ENCODE data around the gene DTNA. TPM values are rescaled to one million over a fixed set of nuclear protein-coding genes. Genes with fewer than 3 reads are reported as not detected.
"Not testable (repeated sequence)": the region's sequence is repeated elsewhere in the genome, so short reads cannot be mapped to it uniquely, and the experiment has no call there.

Gene DTNA
- total and polyA plus RNA-seq, 2 of the 8 experiments (the other 6 are each of a cell fraction or from before 2014, with no cell fraction given): 30.2 to 32.7 TPM

DNA sequence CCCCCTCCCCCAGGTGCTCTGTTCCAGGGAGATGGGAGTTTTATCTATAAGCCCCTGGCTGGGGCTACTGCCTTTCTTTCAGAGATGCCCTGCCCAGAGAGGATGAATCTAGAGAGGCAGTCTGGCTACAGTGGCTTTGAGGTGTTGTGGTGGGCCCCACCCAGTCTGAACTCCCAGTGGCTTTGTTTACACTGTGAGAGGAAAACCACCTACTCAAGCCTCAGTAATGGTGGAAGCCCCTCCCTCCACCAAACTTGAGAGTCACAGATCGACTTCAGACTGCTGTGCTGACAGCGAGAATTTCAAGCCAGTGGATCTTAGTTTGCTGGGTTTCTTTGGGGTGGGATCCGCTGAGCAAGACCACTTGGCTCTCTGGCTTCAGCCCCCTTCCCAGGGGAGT is 20.3 kb upstream of the DTNA start:
- whole genome bisulfite sequencing, 2 experiments (ENCODE audit: extremely low coverage in 1 of 2, insufficient coverage in 1 of 2, insufficient read length in 1 of 2, insufficient replicate concordance in 2 of 2, low coverage in 1 of 2, low lambda C conversion rate in 2 of 2, missing lambda C conversion rate in 1 of 2): 100% methylated on average over 3 of the region's 3 CpGs; no CpG with 5 or more reads in 1 of the 2 experiments
- H3K36me3 ChIP-seq (ENCODE audit: control insufficient read depth in 2 of 4, insufficient read depth in 4 of 4, low read length in 3 of 4); H3K23ac ChIP-seq (ENCODE audit: insufficient read length); H4K20me1 ChIP-seq (replicated peaks in 1 of 2; ENCODE audit: control insufficient read depth in 1 of 2, insufficient read depth in 2 of 2, low read length in 2 of 2); H3K79me1 ChIP-seq (ENCODE audit: low read depth, low read length); FAIRE-seq; H3K4me3 ChIP-seq (ENCODE audit: extremely low read depth in 1 of 4, insufficient read depth in 2 of 4, low read depth in 3 of 4, low read length in 4 of 4); H4K8ac ChIP-seq (ENCODE audit: extremely low read depth, insufficient read depth, low read length); H2BK15ac ChIP-seq (ENCODE audit: low read length); H3K4me1 ChIP-seq (replicated peaks in 1 of 4; ENCODE audit: control insufficient read depth in 3 of 4, insufficient read depth in 4 of 4, low read length in 3 of 4); H3K27ac ChIP-seq (ENCODE audit: low read depth, low read length); H3K27me3 ChIP-seq (replicated peaks in 1 of 4; ENCODE audit: control insufficient read depth in 3 of 4, extremely low read depth in 1 of 4, insufficient read depth in 3 of 4, low read length in 3 of 4); H4K5ac ChIP-seq (ENCODE audit: insufficient read length, low read depth, low read length); POLR2A ChIA-PET (ENCODE audit: partially characterized antibody); H2BK120ac ChIP-seq (replicated peaks; ENCODE audit: low read depth, low read length); H2BK20ac ChIP-seq (ENCODE audit: low read length); H3K18ac ChIP-seq (ENCODE audit: extremely low read depth, low read length); H2AK5ac ChIP-seq (ENCODE audit: low read depth, low read length); H4K91ac ChIP-seq (replicated peaks; ENCODE audit: insufficient read length, low read length); H3K14ac ChIP-seq (ENCODE audit: insufficient read length); H3K9ac ChIP-seq (replicated peaks in 1 of 4; ENCODE audit: extremely low read depth in 1 of 4, low read depth in 3 of 4, low read length in 3 of 4); H3K4me2 ChIP-seq (ENCODE audit: insufficient read depth in 1 of 2, low read depth in 2 of 2, low read length in 2 of 2); H2AFZ ChIP-seq (ENCODE audit: low read length); H3K4ac ChIP-seq (replicated peaks; ENCODE audit: insufficient read length, low read depth, low read length); H3K56ac ChIP-seq (replicated peaks; ENCODE audit: insufficient read length, low read depth, low read length); H3K9me3 ChIP-seq (ENCODE audit: insufficient read depth in 2 of 2, low read depth in 1 of 2, low read length in 1 of 2); H3K79me2 ChIP-seq (ENCODE audit: control insufficient read depth in 1 of 2, insufficient read depth in 2 of 2, low read length in 2 of 2); H2BK12ac ChIP-seq (ENCODE audit: low read depth, low read length); DNase-seq (ENCODE audit: low read depth in 1 of 2, low spot score in 2 of 2); H3K23me2 ChIP-seq (ENCODE audit: low read depth, low read length); H2BK5ac ChIP-seq (ENCODE audit: low read depth, low read length): not testable (repeated sequence)
- CTCF ChIA-PET (ENCODE audit: partially characterized antibody): interaction anchor here (1.1 kb wide), 2 partner anchors 11 to 12 kb away, joined by 3 read pairs; no protein-coding TSS in a partner anchor
